ENCODE results near the gene CYLD. TPM values are rescaled to one million over a fixed set of nuclear protein-coding genes. Genes with fewer than 3 reads are reported as not detected.

Gene CYLD
- 46.0 and 66.2 TPM in 2 replicates for total RNA-seq

GRCh38 chr16:50741781-50742575, at the start of gene CYLD:
Gene CYLD, plus strand, starts transcription at chr16:50742086. Its CDS starts 7,613 bp downstream, at chr16:50749699.

GRCh38 chr16:50692999-50693781, 48.7 kb upstream of the CYLD start, which contains the start of gene NOD2:
Gene NOD2, plus strand, starts transcription at chr16:50693606. Its CDS starts 5,890 bp downstream, at chr16:50699496.

Other genes starting within 250 kb of the CYLD start
- under 0.01 TPM in 2 replicates for gene NKD1, start 193.7 kb upstream of the CYLD start, total RNA-seq
- gene SNX20, start 60.8 kb upstream of the CYLD start, total RNA-seq, result not detected in 2 replicates
- under 0.01 TPM in 1 of 2 replicates, not detected in the other for gene NOD2, start 48.5 kb upstream of the CYLD start, total RNA-seq

All from smooth muscle cell of the umbilical artery (primary cell).